GM18909 (cell line): Measurements from ENCODE around the gene SLC16A9.

Source experiments
- ATAC-seq: cut with Tn5 transposase; IDR thresholded peaks from one replicate; pipeline ENCODE4 v1.9.1; 2021; ENCODE audit warnings: mild to moderate bottlenecking; ENCODE audit not compliant: unreplicated experiment, poor library complexity

Gene SLC16A9

GRCh38 chr10:59635502-59636290 is 74.0 kb downstream of the SLC16A9 start:
- ATAC-seq: no peak

- no peak for ATAC-seq
These were observed 75.5 kb downstream of the SLC16A9 start for GRCh38 chr10:59634102-59634501.

GRCh38 chr10:59633063-59633462 is 76.6 kb downstream of the SLC16A9 start:
- ATAC-seq: no peak

- no peak for ATAC-seq
These were observed 77.5 kb downstream of the SLC16A9 start for GRCh38 chr10:59631882-59632807.

GRCh38 chr10:59631237-59631636 is 78.4 kb downstream of the SLC16A9 start:
- no peak for ATAC-seq

- no peak for ATAC-seq
These were observed 80.7 kb downstream of the SLC16A9 start for GRCh38 chr10:59628965-59629364.

- ATAC-seq: no peak
These were observed 81.2 kb downstream of the SLC16A9 start for GRCh38 chr10:59628456-59628855.

GRCh38 chr10:59627366-59628018 is 82.2 kb downstream of the SLC16A9 start:
- ATAC-seq: no peak

GRCh38 chr10:59626523-59626869 is 83.2 kb downstream of the SLC16A9 start:
- no peak for ATAC-seq

GRCh38 chr10:59625721-59626522 is 83.7 kb downstream of the SLC16A9 start:
- ATAC-seq: peak; percentile 93

GRCh38 chr10:59624951-59625350 is 84.7 kb downstream of the SLC16A9 start:
- ATAC-seq: no peak

- no peak for ATAC-seq
These were observed 85.5 kb downstream of the SLC16A9 start for GRCh38 chr10:59624136-59624535.

- no peak for ATAC-seq
These were observed 86.2 kb downstream of the SLC16A9 start for GRCh38 chr10:59623133-59624121.

- no peak for ATAC-seq
These were observed 87.1 kb downstream of the SLC16A9 start for GRCh38 chr10:59622320-59623132.

GRCh38 chr10:59621771-59622170 is 87.9 kb downstream of the SLC16A9 start:
- no peak for ATAC-seq

- no peak for ATAC-seq
These were observed 91.0 kb downstream of the SLC16A9 start for GRCh38 chr10:59618666-59619065.

- ATAC-seq: no peak
These were observed 91.7 kb downstream of the SLC16A9 start for GRCh38 chr10:59617996-59618395.

- ATAC-seq: no peak
These were observed 98.6 kb downstream of the SLC16A9 start for GRCh38 chr10:59611048-59611447.
